ENCODE data around the gene SLC9A9. TPM values are rescaled to one million over a fixed set of nuclear protein-coding genes. Genes with fewer than 3 reads are reported as not detected.

The SLC9A9 gene
- total and polyA plus RNA-seq, 4 donors: 3.3 to 15.0 (median 6.1) TPM

- Histone ChIP-seq H3K27ac (ENCODE audit: low read depth in 1 of 2, low read length in 2 of 2) (no peak overlapping the region), H3K36me3 (ENCODE audit: control insufficient read depth in 4 of 4, insufficient read depth in 3 of 4, low read depth in 1 of 4, low read length in 3 of 4) (no peaks in the 10 kb centered on the region), H3K4me1 (ENCODE audit: control insufficient read depth in 4 of 4, insufficient read depth in 4 of 4, low read length in 3 of 4) (no peaks in the 10 kb centered on the region), H3K9ac (ENCODE audit: low read depth in 1 of 2, low read length in 2 of 2) (no peak overlapping the region), H3K9me3 (ENCODE audit: control insufficient read depth in 4 of 4, low read length in 3 of 4) (no peaks in the 10 kb centered on the region), H3K4me3 (ENCODE audit: low read depth in 1 of 3, low read length in 3 of 3) (no peak overlapping the region), H3K27me3 (ENCODE audit: control insufficient read depth in 4 of 4, insufficient read depth in 4 of 4, low read length in 3 of 4) (no peaks in the 10 kb centered on the region)
- 92% methylated on average over 3 of the region's 3 CpGs for WGBS
- no peak for DNase-seq (ENCODE audit: low spot score)
- TF ChIP-seq ZBTB33 (IDR thresholded peaks at IDR 0.05) (no peak), EGR1 (IDR thresholded peaks at IDR 0.05; ENCODE audit: low read depth in 2 of 2) (no peak), RXRA (IDR thresholded peaks at IDR 0.05) (no peak), FOXA1 (IDR thresholded peaks at IDR 0.05) (no peak), CTCF (IDR thresholded peaks at IDR 0.05; ENCODE audit: low read depth, low read length, missing input control) (no peak), YY1 (IDR thresholded peaks at IDR 0.05) (no peak), MAX (IDR thresholded peaks at IDR 0.05) (no peak), SP1 (IDR thresholded peaks at IDR 0.05) (no peak), GABPA (IDR thresholded peaks at IDR 0.05 in 1 of 2, conservative IDR thresholded peaks at IDR 0.05 in 1 of 2) (no peak), REST (IDR thresholded peaks at IDR 0.05) (no peak), NR2F2 (IDR thresholded peaks at IDR 0.05) (no peak), HNF4A (conservative IDR thresholded peaks at IDR 0.05) (no peak), HNF4G (IDR thresholded peaks at IDR 0.05) (no peak), FOXA2 (IDR thresholded peaks at IDR 0.05) (no peak), ATF3 (IDR thresholded peaks at IDR 0.05) (no peak), TAF1 (conservative IDR thresholded peaks at IDR 0.05) (no peak), RAD21 (IDR thresholded peaks at IDR 0.05) (no peak), JUND (IDR thresholded peaks at IDR 0.05) (no peak)
Observed at GRCh38 chr3:143507735-143508580, 340.3 kb downstream of the SLC9A9 start.
